Keratinocyte (primary cell): ENCODE results near the gene NRG2. TPM values are rescaled to one million over a fixed set of nuclear protein-coding genes. Genes with fewer than 3 reads are reported as not detected.

Experiments
- DNase-seq: peaks from one replicate; pipeline ENCODE4 v3.0.0-alpha.2; 2011; ENCODE audit warnings: low read depth, missing footprints, low spot score
- FAIRE-seq: peaks from 2 replicates; lab custom pipeline; 2011; peaks lifted over from hg19 to GRCh38; lab: Jason Lieb, UNC
- H2AFZ ChIP-seq: 2 replicates; pipeline ENCODE4 v1.6.0; 2012; ENCODE audit warnings: low read length, control low read depth, inconsistent platforms; ENCODE audit not compliant: control insufficient read depth
- H3K27ac ChIP-seq: 2 replicates; pipeline ENCODE4 v1.5.1; 2011; ENCODE audit warnings: low read length; ENCODE audit not compliant: control insufficient read depth, insufficient read depth
- H3K27me3 ChIP-seq: 3 replicates; pipeline ENCODE4 v1.6.0; 2011; ENCODE audit warnings: low read length; ENCODE audit not compliant: control insufficient read depth, insufficient read depth; ENCODE audit errors: extremely low read depth
- H3K36me3 ChIP-seq, 2 experiments: 2 replicates in 1 of 2; 3 replicates in 1 of 2; pipeline ENCODE4 v1.5.1; 2011; ENCODE audit warnings: low read length in 2 of 2, mild to moderate bottlenecking in 1 of 2; ENCODE audit not compliant: control insufficient read depth in 2 of 2, insufficient read depth in 2 of 2; ENCODE audit errors: extremely low read depth in 1 of 2
- H3K4me1 ChIP-seq: 3 replicates; pipeline ENCODE4 v1.5.1; 2011; ENCODE audit warnings: low read length; ENCODE audit not compliant: control insufficient read depth, insufficient read depth; ENCODE audit errors: extremely low read depth
- H3K4me2 ChIP-seq: 3 replicates; pipeline ENCODE4 v1.6.0; 2011; ENCODE audit warnings: low read depth, low read length; ENCODE audit not compliant: control insufficient read depth, insufficient read depth; ENCODE audit errors: extremely low read depth
- H3K4me3 ChIP-seq, 3 experiments: fragments of 200-600 bp in 1 of 3; sonication (generic) in 1 of 3; 2 replicates in 2 of 3; 3 replicates in 1 of 3; pipeline ENCODE4 v1.5.1; 2011 to 2016; ENCODE audit warnings: low read length in 3 of 3, mild to moderate bottlenecking in 3 of 3, control low read depth in 2 of 3, inconsistent platforms in 1 of 3, low read depth in 1 of 3, mixed read lengths in 1 of 3, mixed run types in 1 of 3, moderate library complexity in 1 of 3; ENCODE audit not compliant: control insufficient read depth in 2 of 3, insufficient read depth in 2 of 3; ENCODE audit errors: extremely low read depth in 1 of 3
- H3K79me2 ChIP-seq: 2 replicates; pipeline ENCODE4 v1.6.0; 2012; ENCODE audit warnings: low read length; ENCODE audit not compliant: control insufficient read depth, insufficient read depth
- H3K9ac ChIP-seq: 3 replicates; pipeline ENCODE4 v1.6.0; 2011; ENCODE audit warnings: low read length; ENCODE audit not compliant: control insufficient read depth, insufficient read depth; ENCODE audit errors: extremely low read depth
- H3K9me1 ChIP-seq: 3 replicates; pipeline ENCODE4 v1.6.0; 2011; ENCODE audit warnings: low read length; ENCODE audit not compliant: control insufficient read depth, insufficient read depth; ENCODE audit errors: extremely low read depth
- H3K9me3 ChIP-seq: 2 replicates; pipeline ENCODE4 v1.5.1; 2012; ENCODE audit warnings: low read depth, low read length; ENCODE audit not compliant: control insufficient read depth
- H4K20me1 ChIP-seq: 3 replicates; pipeline ENCODE4 v1.6.0; 2011; ENCODE audit warnings: low read length; ENCODE audit not compliant: control insufficient read depth, insufficient read depth; ENCODE audit errors: extremely low read depth
- EZH2 ChIP-seq: IDR thresholded peaks from one replicate; pipeline ENCODE4 v1.6.1; 2012; ENCODE audit warnings: inconsistent platforms, mild to moderate bottlenecking, low read length, moderate library complexity
- dilution Hi-C: fragments of 300-500 bp; cut with MboI; formaldehyde crosslinking; loops from one replicate; pipeline ENCODE4 v1.7.0; 2020; ENCODE audit warnings: low sequenced_read_pairs; ENCODE audit not compliant: extremely low pct_ligation_motif_present
- polyA plus RNA-seq, 5 experiments: library from polyadenylated mRNA; depleted of rRNA in 3 of 5; stranded (reverse) in 3 of 5; stranded (forward) in 1 of 5; unstranded in 1 of 5; fragments of >200 nt; gene quantifications; 1 replicate in 1 of 5; 2 replicates in 3 of 5; 3 replicates in 1 of 5; pipeline versions ENCODE4 v1.2.1 to v1.2.3, GENCODE V29; 2011 to 2012; ENCODE audit warnings: missing spikeins in 2 of 5, low read depth in 1 of 5, low replicate concordance in 1 of 5
- TF ChIP-seq, protein P1 (sequence below), 3 experiments: IDR thresholded peaks in 1 of 3; conservative IDR thresholded peaks in 1 of 3; optimal IDR thresholded peaks in 1 of 3; 2 replicates in 2 of 3; 3 replicates in 1 of 3; pipeline versions ENCODE3 to v1.5.1; 2011; ENCODE audit warnings: low read length in 3 of 3, mild to moderate bottlenecking in 3 of 3, moderate library complexity in 2 of 3, control low read depth in 1 of 3, inconsistent platforms in 1 of 3; ENCODE audit not compliant: insufficient read depth in 2 of 3; ENCODE audit errors: extremely low read depth in 1 of 3

The NRG2 gene
- polyA plus RNA-seq, 1 donor (not counting 4 experiments of a cell fraction or from before 2014, with no cell fraction given): 0.13 TPM

DNA sequence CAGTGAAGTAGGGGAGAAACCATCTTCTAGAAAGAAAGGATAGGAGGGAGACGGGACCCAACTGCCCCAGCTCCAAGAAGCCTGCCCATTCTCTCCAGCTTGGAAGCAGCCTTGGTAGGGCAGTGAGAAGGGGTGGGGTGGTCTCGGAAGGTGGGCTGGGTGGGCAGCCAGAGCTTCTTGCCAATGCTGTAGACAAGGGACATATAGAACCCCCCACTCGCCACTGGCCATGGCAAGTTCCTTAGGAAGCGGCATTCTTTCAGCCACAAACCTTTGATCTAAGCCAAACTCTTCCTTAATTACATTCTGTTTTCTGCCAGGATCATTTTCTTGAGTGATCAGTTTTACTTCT is 157.3 kb downstream of the NRG2 start:
- no peaks in the 10 kb centered on the region for H3K9me3 ChIP-seq
- no peak for FAIRE-seq
- dilution Hi-C loops: no loop called here
- DNase-seq: no peak
- H3K79me2 ChIP-seq: no peaks in the 10 kb centered on the region
- no peak overlapping the region for H3K4me2 ChIP-seq
- no peak overlapping the region for H3K9ac ChIP-seq
- H3K36me3 ChIP-seq: no peaks in the 10 kb centered on the region
- H3K4me1 ChIP-seq: peaks cover 9% of the 10 kb centered on the region
- no peak overlapping the region for H3K27ac ChIP-seq
- H3K4me3 ChIP-seq: no peak overlapping the region
- no peaks in the 10 kb centered on the region for H4K20me1 ChIP-seq
- H3K9me1 ChIP-seq: no peaks in the 10 kb centered on the region
- no peak for TF ChIP-seq EZH2
- TF ChIP-seq, protein P1, sequence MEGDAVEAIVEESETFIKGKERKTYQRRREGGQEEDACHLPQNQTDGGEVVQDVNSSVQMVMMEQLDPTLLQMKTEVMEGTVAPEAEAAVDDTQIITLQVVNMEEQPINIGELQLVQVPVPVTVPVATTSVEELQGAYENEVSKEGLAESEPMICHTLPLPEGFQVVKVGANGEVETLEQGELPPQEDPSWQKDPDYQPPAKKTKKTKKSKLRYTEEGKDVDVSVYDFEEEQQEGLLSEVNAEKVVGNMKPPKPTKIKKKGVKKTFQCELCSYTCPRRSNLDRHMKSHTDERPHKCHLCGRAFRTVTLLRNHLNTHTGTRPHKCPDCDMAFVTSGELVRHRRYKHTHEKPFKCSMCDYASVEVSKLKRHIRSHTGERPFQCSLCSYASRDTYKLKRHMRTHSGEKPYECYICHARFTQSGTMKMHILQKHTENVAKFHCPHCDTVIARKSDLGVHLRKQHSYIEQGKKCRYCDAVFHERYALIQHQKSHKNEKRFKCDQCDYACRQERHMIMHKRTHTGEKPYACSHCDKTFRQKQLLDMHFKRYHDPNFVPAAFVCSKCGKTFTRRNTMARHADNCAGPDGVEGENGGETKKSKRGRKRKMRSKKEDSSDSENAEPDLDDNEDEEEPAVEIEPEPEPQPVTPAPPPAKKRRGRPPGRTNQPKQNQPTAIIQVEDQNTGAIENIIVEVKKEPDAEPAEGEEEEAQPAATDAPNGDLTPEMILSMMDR (optimal IDR thresholded peaks at IDR 0.05 in 1 of 3, IDR thresholded peaks at IDR 0.05 in 1 of 3, conservative IDR thresholded peaks at IDR 0.05 in 1 of 3; ENCODE audit: extremely low read depth in 1 of 3, insufficient read depth in 2 of 3, low read length in 3 of 3): no peak
- H2AFZ ChIP-seq: no peak overlapping the region
- peaks cover 2% of the 10 kb centered on the region for H3K27me3 ChIP-seq

GRCh38 chr5:139885172-139885856 is 157.8 kb downstream of the NRG2 start:
- Histone ChIP-seq H3K27ac (no peak overlapping the region), H4K20me1 (no peaks in the 10 kb centered on the region), H3K4me2 (no peak overlapping the region), H3K36me3 (no peaks in the 10 kb centered on the region), H3K9me3 (no peaks in the 10 kb centered on the region), H3K4me1 (peaks cover 9% of the 10 kb centered on the region), H3K27me3 (no peaks in the 10 kb centered on the region), H3K79me2 (no peaks in the 10 kb centered on the region), H3K4me3 (no peak overlapping the region), H2AFZ (no peak overlapping the region), H3K9ac (no peak overlapping the region), H3K9me1 (no peaks in the 10 kb centered on the region)
- DNase-seq (no peak), FAIRE-seq (no peak)
- TF ChIP-seq EZH2: no peak
- TF ChIP-seq, protein P1 (optimal IDR thresholded peaks at IDR 0.05 in 1 of 3, IDR thresholded peaks at IDR 0.05 in 1 of 3, conservative IDR thresholded peaks at IDR 0.05 in 1 of 3; ENCODE audit: extremely low read depth in 1 of 3, insufficient read depth in 2 of 3, low read length in 3 of 3): no peak
- dilution Hi-C loops: no loop called here
